Esophagus muscularis mucosa (tissue), 4 donors: ENCODE results near the gene C1orf174. TPM values are rescaled to one million over a fixed set of nuclear protein-coding genes. Genes with fewer than 3 reads are reported as not detected.

Experiments used
- DNase-seq: peaks from one replicate; pipeline ENCODE4 v3.0.0-alpha.2; 2017; ENCODE audit errors: extremely low spot score
- H3K27ac ChIP-seq, 4 donors: fragments of 200-600 bp; sonication (generic); replicated peaks in 1 of 4; 1 replicate in 3 of 4; 2 replicates in 1 of 4; pipeline ENCODE4 v1.5.1; 2016 to 2019; ENCODE audit warnings: mild to moderate bottlenecking in 1 of 4
- H3K27me3 ChIP-seq, 4 donors: fragments of 200-600 bp; sonication (generic); one replicate each; pipeline versions ENCODE4 v1.5.1 to v1.6.0; 2016 to 2019
- H3K36me3 ChIP-seq, 4 donors: fragments of 200-600 bp; sonication (generic); one replicate each; pipeline ENCODE4 v1.5.1; 2016 to 2019
- H3K4me1 ChIP-seq, 4 donors: fragments of 200-600 bp; sonication (generic); one replicate each; pipeline ENCODE4 v1.5.1; 2016 to 2019
- H3K4me3 ChIP-seq, 4 donors: fragments of 200-600 bp; sonication (generic); 1 replicate in 2 of 4; 2 replicates in 2 of 4; pipeline ENCODE4 v1.5.1; 2016 to 2019; ENCODE audit warnings: mild to moderate bottlenecking in 4 of 4, moderate library complexity in 1 of 4
- H3K9me3 ChIP-seq, 4 donors: fragments of 200-600 bp; sonication (generic); 1 replicate in 3 of 4; 2 replicates in 1 of 4; pipeline ENCODE4 v1.5.1; 2016 to 2019
- EP300 ChIP-seq: sonication (generic); formaldehyde crosslinking; IDR thresholded peaks from one replicate; pipeline ENCODE4 v1.6.1; 2017; ENCODE audit warnings: antibody characterized with exemption
- POLR2A ChIP-seq: fragments of 450-650 bp; IDR thresholded peaks from one replicate; pipeline ENCODE4 v1.6.1; 2017; ENCODE audit warnings: antibody characterized with exemption, moderate library complexity, mild to moderate bottlenecking, low read depth
- POLR2AphosphoS5 ChIP-seq, 2 donors: sonication (generic); formaldehyde crosslinking; IDR thresholded peaks; one replicate each; pipeline ENCODE4 v1.6.1; 2017; ENCODE audit warnings: antibody characterized with exemption in 2 of 2
- WGBS: methylation state at CpG from one replicate; pipeline ENCODE4 v1.1.5; 2018; 5-methylcytosine and 5-hydroxymethylcytosine counted together
- intact Hi-C: fragments of 100-400 bp; cut with DNase I; formaldehyde crosslinking; loops from one replicate; pipeline ENCODE4 v1.15.1; 2023
- total RNA-seq, 4 donors: library from RNA; depleted of rRNA; stranded (reverse); fragments of >200 nt; gene quantifications; one replicate each; pipeline versions ENCODE4 v1.1.0 to v1.2.1, GENCODE V29; 2016
- TF ChIP-seq, protein P1 (sequence below), 3 experiments: fragments of 200-600 bp in 2 of 3; fragments of 450-650 bp in 1 of 3; sonication (generic) in 2 of 3; IDR thresholded peaks; one replicate each; pipeline ENCODE4 v1.5.1; 2017 to 2019; ENCODE audit warnings: antibody characterized with exemption in 3 of 3, mild to moderate bottlenecking in 2 of 3, moderate library complexity in 1 of 3

The C1orf174 gene
- total RNA-seq, 4 donors from 2014 or later, result 25.0 to 35.1 (median 27.6) TPM

DNA sequence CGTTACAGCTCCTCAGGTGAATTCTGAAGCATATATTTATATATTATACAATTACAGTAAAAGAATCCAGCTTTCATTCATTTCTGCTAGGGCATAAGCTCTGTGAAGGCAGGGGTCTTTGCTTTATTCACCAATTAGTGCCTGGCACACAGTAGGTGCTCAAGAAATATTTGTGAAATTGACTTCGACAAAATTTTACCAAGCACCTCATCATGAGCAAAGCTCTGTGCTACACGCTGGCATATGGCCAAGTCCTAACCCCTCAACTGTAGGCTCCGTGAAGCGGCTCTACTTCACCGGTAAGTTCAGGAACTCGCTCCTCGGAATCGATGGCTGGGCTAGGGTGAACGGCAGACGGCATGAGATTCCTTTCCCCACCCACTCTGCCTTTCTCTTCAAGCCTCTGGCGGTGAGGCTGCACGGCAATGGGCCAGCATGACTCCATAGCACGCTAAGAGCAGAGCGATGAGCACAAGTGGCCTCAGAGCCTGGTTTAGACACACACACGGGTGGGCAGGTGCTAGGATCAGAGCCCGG lies 8.7 kb downstream of the C1orf174 start:
- intact Hi-C loops, result loop anchor here (10.0 kb wide), 1 partner anchor 97 kb away; the partner anchor contains the start of gene LRRC47
- H3K9me3 ChIP-seq, result no peaks in the 10 kb centered on the region
- no peaks in the 10 kb centered on the region for H3K27me3 ChIP-seq
- peaks cover 4 to 42% (median 41%) of the 10 kb centered on the region in 4 donors for H3K4me1 ChIP-seq
- H3K36me3 ChIP-seq, result peaks cover 38 to 64% (median 50%) of the 10 kb centered on the region in 4 donors
- TF ChIP-seq, protein P1, sequence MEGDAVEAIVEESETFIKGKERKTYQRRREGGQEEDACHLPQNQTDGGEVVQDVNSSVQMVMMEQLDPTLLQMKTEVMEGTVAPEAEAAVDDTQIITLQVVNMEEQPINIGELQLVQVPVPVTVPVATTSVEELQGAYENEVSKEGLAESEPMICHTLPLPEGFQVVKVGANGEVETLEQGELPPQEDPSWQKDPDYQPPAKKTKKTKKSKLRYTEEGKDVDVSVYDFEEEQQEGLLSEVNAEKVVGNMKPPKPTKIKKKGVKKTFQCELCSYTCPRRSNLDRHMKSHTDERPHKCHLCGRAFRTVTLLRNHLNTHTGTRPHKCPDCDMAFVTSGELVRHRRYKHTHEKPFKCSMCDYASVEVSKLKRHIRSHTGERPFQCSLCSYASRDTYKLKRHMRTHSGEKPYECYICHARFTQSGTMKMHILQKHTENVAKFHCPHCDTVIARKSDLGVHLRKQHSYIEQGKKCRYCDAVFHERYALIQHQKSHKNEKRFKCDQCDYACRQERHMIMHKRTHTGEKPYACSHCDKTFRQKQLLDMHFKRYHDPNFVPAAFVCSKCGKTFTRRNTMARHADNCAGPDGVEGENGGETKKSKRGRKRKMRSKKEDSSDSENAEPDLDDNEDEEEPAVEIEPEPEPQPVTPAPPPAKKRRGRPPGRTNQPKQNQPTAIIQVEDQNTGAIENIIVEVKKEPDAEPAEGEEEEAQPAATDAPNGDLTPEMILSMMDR (IDR thresholded peaks at IDR 0.05), result no peak
- TF ChIP-seq EP300, result no peak
- no peak for TF ChIP-seq POLR2AphosphoS5 (IDR thresholded peaks at IDR 0.05)
- TF ChIP-seq POLR2A, result no peak
- whole genome bisulfite sequencing, result 84% methylated on average over 11 of the region's 17 CpGs
- peak overlapping the region in 1 of 4 donors; percentile 1 for H3K27ac ChIP-seq
- no peak overlapping the region for H3K4me3 ChIP-seq
- no peak for DNase-seq

DNA sequence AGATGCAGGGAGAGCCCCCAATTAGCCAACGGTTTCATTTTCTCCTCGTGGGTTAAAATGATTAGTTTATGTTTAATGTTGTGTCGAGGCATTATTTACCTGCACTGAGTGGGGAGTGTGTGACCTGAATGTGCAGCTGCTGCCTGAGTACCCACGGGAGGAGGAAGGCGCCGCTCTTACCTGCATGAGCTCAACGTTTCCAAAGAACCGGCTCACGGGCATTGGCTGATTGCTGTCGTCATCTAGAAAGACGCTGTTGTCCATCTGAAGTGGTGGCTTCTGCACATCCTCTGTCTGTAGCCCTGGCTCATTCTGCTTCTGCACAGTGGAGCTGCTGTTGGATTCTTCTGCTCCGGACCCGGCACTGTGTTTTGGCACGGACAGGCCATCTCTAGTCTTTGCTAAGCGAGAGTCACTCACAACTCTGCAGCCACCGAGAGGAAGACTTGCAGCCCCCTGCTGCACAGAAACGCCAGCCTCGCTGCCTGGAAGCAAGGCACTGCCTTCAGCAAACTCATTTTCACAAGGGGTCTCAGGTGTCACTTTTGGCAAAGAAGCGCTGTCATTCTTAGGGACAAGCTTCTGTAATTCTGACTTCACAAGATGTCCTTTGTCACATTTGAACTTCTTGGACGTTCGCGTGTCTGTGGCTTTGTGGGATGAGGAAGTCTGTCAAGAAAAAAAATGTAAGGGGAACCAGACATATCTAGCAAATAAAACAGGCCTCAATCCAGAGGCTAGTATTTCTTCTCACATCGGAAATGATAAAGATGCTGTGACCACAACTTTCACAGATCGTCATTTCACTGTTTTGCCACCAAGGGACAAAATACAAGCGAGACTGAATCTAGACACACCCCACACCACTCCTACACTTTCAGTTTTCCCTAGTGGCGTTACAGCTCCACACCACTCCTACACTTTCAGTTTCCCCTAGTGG lies 9.4 kb downstream of the C1orf174 start:
- DNase-seq, result no peak
- H3K4me3 ChIP-seq, result no peak overlapping the region
- no peaks in the 10 kb centered on the region for H3K9me3 ChIP-seq
- WGBS, result 84% methylated on average over 26 of the region's 26 CpGs
- H3K27me3 ChIP-seq, result no peaks in the 10 kb centered on the region
- peaks cover 43 to 71% (median 57%) of the 10 kb centered on the region in 4 donors for H3K36me3 ChIP-seq
- peaks cover 4 to 34% (median 34%) of the 10 kb centered on the region in 4 donors for H3K4me1 ChIP-seq
- H3K27ac ChIP-seq, result no peak overlapping the region
- intact Hi-C loops, result loop anchor here (10.0 kb wide), 1 partner anchor 96 kb away; the partner anchor contains the start of gene LRRC47
- TF ChIP-seq POLR2A, result no peak
- TF ChIP-seq POLR2AphosphoS5 (IDR thresholded peaks at IDR 0.05), result no peak
- TF ChIP-seq EP300, result no peak
- TF ChIP-seq, protein P1 (IDR thresholded peaks at IDR 0.05), result no peak

DNA sequence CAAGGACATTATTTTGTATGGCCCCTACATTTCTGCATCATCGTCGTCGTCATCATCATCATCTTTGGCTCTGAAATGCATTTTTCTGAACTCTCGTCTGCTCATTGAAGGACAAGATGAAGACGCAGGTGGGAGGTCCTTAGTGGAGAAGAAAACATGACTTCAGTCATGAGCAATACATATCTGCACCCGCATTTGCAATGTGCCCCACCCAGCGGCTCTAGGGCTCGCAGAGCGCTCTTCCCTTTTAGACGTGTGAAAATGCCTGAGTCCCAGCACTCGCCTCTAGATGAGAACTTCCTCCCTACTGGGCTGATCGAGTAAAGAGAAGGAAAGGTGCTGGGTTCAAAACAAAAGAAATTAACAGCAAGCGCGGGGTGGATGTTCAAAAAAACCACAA lies 10.1 kb downstream of the C1orf174 start:
- H3K36me3 ChIP-seq, result peaks cover 43 to 74% (median 61%) of the 10 kb centered on the region in 4 donors
- 93% methylated on average over 14 of the region's 14 CpGs for WGBS
- no peaks in the 10 kb centered on the region for H3K27me3 ChIP-seq
- no peak for DNase-seq
- intact Hi-C loops, result loop anchor here (10.0 kb wide), 1 partner anchor 95 kb away; the partner anchor contains the start of gene LRRC47
- TF ChIP-seq POLR2A (no peak), POLR2AphosphoS5 (IDR thresholded peaks at IDR 0.05) (no peak), EP300 (no peak)
- TF ChIP-seq, protein P1 (IDR thresholded peaks at IDR 0.05), result no peak
- no peak overlapping the region for H3K27ac ChIP-seq
- no peaks in the 10 kb centered on the region for H3K9me3 ChIP-seq
- H3K4me1 ChIP-seq, result peaks cover 4 to 27% (median 26%) of the 10 kb centered on the region in 4 donors
- no peak overlapping the region for H3K4me3 ChIP-seq

DNA sequence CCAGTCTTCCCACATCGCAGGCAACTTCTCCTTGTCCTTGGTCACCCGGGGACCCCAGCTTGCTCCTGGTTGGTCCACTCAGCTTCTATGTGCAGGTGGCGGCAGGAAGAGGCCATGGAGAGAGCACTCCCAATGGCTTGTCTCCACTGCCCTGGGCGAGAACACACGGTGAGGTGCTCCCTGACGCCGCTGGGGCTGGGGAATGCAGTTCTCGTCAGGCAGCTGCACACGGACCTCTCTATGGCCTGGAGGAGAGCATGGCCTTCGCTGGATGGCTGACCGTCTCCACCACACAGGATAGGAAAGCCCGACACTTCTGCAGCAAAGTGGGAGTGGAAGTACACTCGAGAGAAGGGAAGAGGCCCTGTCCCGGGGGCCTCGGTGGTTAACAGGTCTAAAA lies 11.8 kb downstream of the C1orf174 start:
- H3K9me3 ChIP-seq, result no peaks in the 10 kb centered on the region
- 87% methylated on average over 15 of the region's 15 CpGs for WGBS
- no peaks in the 10 kb centered on the region for H3K27me3 ChIP-seq
- peaks cover 47 to 87% (median 74%) of the 10 kb centered on the region in 4 donors for H3K36me3 ChIP-seq
- no peak for TF ChIP-seq POLR2A
- TF ChIP-seq, protein P1 (IDR thresholded peaks at IDR 0.05), result no peak
- no peak for TF ChIP-seq POLR2AphosphoS5 (IDR thresholded peaks at IDR 0.05)
- TF ChIP-seq EP300, result no peak
- H3K4me1 ChIP-seq, result peaks cover 4 to 14% (median 11%) of the 10 kb centered on the region in 4 donors
- H3K27ac ChIP-seq, result no peak overlapping the region
- H3K4me3 ChIP-seq, result no peak overlapping the region
- DNase-seq, result no peak
- intact Hi-C loops, result no loop called here
